Stimulated activated CD4-positive, alpha-beta T cell treated with anti-CD3 and anti-CD28 coated beads, Interleukin-15, amount 100 ng/mL, for 48 hours (primary cell): ENCODE measurements around the gene KRT17.
A peak's percentile ranks its signal among the peaks of the same experiment; 100 is the strongest.
"Not testable (repeated sequence)": the region's sequence is repeated elsewhere in the genome, so short reads cannot be mapped to it uniquely, and the experiment has no call there.

Experiments used
- DNase-seq, 2 donors: peaks; one replicate each; pipeline ENCODE4 v3.0.0-alpha.2; 2020; ENCODE audit warnings: low read depth in 2 of 2

KRT17 gene

GRCh38 chr17:41594363-41594915 is 29.9 kb downstream of the KRT17 start:
- no peak for DNase-seq

GRCh38 chr17:41593306-41593981 is 30.9 kb downstream of the KRT17 start:
- DNase-seq, result no peak

GRCh38 chr17:41592601-41593305 is 31.6 kb downstream of the KRT17 start:
- DNase-seq, result no peak

DNA sequence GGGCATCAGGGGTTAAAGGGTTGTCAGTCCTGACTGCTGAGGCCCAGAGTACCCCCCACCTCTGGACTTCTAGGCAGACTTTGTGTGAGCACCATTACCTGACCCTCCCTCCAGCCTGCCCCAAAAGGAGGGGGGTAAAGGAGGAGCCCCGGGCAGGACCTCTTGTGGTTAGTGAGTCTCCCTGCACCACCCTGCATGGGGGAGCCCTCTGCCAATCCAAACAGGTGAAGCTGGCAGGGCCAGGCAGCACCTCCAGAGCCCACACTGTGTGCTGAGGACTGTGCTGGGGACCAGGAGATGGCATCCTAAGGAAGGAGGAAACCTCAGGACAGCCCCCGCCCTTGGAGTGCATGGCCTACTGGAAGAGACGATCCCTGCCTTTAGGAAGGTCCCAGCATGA is 35.1 kb downstream of the KRT17 start:
- DNase-seq, result no peak

DNA sequence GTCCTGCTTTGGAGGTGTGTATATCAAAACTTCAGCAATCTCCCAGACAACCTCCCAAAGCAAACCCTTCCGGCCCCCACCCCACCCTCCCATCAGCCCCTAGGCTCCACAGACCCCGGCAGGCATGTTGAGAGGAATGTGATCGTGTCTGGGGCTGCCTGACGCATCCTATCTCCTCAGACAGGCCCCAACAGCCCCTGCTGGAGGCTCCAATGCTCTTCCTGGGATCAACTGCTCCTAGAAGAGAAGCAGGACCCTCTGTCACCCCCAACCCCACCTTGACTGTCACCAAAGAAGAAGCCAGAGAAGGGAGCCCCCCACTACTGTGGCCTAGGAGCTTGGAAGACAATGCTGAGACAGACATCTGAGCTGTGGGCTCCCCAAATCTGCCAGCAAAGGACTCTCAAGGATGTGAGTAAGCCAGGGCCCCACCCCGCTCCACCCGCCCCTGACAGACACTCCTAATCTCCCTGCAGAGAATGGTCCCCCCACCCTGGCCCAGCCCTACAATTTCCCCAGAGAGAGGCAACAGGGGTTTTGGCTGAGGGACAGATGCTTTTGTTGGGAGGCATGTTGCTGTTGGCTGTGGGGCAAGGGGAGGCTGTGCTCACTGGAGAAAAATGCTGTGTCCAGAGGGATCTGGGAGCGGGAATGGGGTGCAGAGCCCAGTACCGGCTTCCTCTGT is 36.1 kb downstream of the KRT17 start:
- no peak for DNase-seq

DNA sequence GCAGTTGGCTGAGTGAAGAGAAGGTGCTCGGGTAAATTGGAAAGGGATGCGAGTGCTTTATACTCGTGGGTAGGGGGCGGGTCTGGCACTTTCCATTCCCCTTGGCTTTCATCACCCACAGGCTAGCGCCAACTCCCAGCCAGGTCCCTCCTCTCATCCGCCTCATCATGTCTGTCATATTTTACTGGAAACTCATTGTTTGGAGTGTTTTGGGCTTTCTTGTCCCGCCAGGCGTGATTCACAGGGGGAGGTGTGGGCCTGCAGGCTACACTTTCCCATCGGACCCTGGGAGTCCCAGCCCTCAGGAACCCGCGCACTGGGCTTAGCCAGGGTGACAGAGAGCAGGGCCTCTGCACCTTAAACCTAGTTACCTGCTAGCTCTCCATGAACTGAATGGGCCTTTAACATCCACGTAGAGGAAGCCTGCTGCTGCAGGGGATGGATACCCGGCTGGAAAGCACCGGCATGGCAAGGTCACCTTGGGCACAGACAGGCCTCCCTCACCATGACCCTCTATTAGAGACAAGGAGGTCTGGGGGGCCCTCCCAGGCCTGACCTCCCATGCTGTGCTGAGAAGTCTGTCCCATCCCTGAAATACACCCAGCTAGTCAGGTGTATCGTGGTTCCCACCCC is 37.4 kb downstream of the KRT17 start, which contains the start of gene KRT14:
Gene KRT14, minus strand, starts transcription at position 33 of the 633 bp plus-strand sequence. CDS start 61 bp downstream, outside the sequence.
- no peak for DNase-seq

GRCh38 chr17:41585301-41586056 is 38.9 kb downstream of the KRT17 start:
- no peak for DNase-seq

DNA sequence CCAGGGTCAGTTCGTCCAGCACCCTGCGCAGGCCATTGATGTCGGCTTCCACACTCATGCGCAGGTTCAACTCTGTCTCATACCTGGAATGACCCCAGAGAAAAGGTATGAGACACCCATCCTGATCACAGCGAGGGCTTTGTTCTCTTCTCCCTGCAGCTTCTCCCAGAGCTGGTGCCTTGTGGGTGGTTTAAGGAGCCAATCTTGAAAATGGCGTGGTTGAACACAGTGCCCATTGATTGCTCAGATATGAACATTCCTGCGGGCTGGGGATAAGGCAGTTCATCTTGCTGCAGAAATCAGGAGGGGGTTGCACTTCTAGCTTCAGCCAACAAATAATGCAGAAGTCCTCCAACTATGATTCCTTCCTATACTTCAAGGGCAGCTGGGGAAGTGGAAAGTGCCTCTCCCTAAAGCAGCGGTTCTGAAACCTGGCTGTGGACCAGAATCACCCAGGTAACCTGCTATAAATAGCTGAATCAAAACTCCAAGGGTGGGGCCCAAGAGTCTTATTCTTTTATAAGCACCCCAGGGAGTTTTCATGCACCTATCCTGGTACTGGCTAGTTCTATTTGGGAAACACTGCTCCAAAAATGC is 39.9 kb downstream of the KRT17 start:
- not testable (repeated sequence) for DNase-seq

GRCh38 chr17:41583137-41584127 is 40.9 kb downstream of the KRT17 start:
- no peak for DNase-seq

GRCh38 chr17:41582061-41582968 is 42.1 kb downstream of the KRT17 start:
- DNase-seq, result not testable (repeated sequence)

- DNase-seq, result no peak
Observed at GRCh38 chr17:41581366-41582060, 42.9 kb downstream of the KRT17 start.

DNA sequence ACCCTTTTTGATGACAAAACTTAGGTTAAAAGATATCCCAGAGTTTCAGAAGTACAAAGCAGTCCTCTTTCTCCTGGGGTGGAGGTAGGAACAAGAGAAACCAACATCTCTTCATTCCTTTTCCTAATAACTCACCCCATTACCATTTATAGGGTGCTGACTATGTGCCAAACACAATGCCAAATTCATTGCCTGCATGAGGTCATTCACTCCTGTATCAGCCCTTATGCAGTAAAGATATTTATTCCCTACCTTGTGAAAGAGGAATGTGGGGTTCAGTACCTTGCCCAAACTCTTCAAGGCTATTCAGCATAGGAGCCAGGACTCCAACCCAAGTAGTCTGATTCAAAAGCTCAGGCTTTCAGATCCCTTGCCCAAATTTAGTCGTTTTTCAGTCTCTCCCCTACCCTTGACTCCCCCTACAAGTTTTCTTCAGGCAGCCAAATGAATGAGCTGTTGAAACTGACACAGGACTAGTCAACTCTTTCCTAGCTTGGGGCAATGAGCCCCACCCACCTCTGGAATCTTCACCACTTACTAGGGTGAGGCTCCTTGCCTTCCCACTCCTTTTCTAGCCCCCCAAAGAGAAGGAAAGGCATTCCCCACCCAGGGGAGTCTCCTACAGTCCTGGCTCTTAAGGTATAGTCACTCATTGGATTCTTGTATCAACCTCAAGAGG is 43.5 kb downstream of the KRT17 start:
- DNase-seq, result no peak

- no peak for DNase-seq
Observed at GRCh38 chr17:41580244-41580575, 44.2 kb downstream of the KRT17 start.

DNA sequence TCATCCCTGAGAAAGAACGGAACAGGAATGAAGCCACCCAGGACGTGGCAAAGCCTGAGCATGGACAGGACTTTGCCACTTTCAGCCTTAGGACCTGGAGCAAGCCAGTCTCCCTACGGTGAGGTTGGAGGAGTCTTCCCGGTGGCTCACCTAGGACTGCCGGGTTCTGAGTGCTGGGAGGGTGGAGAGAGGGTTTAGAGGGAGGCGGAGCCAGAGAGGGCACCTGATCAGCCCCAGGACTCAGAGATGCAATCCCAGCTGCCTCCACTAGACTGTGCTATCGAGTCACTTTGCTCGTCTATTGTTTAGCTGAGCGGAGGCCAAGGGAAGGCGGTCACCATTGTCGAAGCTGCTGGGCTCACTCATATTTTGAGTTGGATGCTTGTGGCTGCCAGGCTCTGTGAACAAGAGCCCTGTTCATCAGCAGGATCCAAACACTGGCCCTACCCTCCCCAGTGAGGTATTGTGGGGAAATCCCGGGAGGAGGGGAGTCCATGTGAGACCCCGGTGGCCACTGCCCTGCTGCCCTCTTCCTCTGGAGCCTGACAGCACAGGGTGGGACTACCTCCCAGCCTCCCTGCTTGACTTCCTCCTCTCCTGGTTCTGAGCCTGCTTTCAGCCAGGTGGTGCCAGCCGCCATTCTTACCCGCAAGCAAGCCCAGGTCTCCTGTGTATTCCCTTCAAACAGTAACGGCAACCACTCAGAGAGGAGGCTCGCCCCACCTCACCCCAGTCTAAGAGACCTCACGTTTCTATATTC is 44.7 kb downstream of the KRT17 start:
- DNase-seq, result peak; percentile 58 to 77

DNA sequence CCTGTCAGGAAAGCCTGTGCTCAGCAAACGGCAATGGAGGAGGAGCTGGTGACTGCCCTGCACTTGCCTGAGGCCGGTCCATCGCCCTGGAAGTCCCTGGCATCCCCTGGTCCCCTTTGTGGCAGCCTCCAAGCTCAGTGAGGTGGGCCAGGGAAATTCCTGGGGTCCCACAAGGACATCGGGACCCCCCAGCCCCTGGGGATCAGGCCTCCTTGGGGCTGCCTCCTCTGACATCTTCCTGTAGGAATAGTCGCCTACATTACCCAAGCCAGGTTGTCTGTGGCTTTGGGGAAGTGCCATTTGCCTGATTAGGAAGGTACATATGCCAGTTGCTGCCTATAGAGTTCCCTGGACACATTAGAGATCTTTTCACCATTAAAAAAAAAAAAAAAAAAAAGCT is 45.4 kb downstream of the KRT17 start:
- DNase-seq, result no peak

- no peak for DNase-seq
Observed at GRCh38 chr17:41578538-41578937, 45.8 kb downstream of the KRT17 start.

GRCh38 chr17:41576740-41577139 is 47.6 kb downstream of the KRT17 start:
- DNase-seq, result not testable (repeated sequence)
